Memory B cell (primary cell): Measurements from ENCODE around the gene ADCK1.
A peak's percentile ranks its signal among the peaks of the same experiment; 100 is the strongest.
"Not testable (repeated sequence)": the region's sequence is repeated elsewhere in the genome, so short reads cannot be mapped to it uniquely, and the experiment has no call there.

Source experiments
- ATAC-seq: fragments of 150-1000 bp; cut with Tn5 transposase; 2 replicates; pipeline ENCODE4 v1.10.0; 2021; ENCODE audit warnings: low read depth, mild to moderate bottlenecking, moderate library complexity
- DNase-seq, 2 donors: peaks; one replicate each; pipeline ENCODE4 v3.0.0; 2022; ENCODE audit warnings: low spot score in 2 of 2
- H3K27ac Mint-ChIP-seq: one replicate; pipeline ENCODE4 v1.8.0; 2022; ENCODE audit warnings: mild to moderate bottlenecking, moderate library complexity, mixed read lengths
- H3K27me3 Mint-ChIP-seq: one replicate; pipeline ENCODE4 v1.8.0; 2022; ENCODE audit warnings: mixed read lengths
- H3K36me3 Mint-ChIP-seq: one replicate; pipeline ENCODE4 v1.8.0; 2022; ENCODE audit warnings: mild to moderate bottlenecking, mixed read lengths
- H3K4me1 Mint-ChIP-seq: one replicate; pipeline ENCODE4 v1.8.0; 2022; ENCODE audit warnings: mixed read lengths
- H3K4me3 Mint-ChIP-seq: one replicate; pipeline ENCODE4 v1.8.0; 2022; ENCODE audit warnings: mild to moderate bottlenecking, moderate library complexity, mixed read lengths
- H3K9me3 Mint-ChIP-seq: one replicate; pipeline ENCODE4 v1.8.0; 2022; ENCODE audit warnings: mixed read lengths

Gene ADCK1

DNA sequence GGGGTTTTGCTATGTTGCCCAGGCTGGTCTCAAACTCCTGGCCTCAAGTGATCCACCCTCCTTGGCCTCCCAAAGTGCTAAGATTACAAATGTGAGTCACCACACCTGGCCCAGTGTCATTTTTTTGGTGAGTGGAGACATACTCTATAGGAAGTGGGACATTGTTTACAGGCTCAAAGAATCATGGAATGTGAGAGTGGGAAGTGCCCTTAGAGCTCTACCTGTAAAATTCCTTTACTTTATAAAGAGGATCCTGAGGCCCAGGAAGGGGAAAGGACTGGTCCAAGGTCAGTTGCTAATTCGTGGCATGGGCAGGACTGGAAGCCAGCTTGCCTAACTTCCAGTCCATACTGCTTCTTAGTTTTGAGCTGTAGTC, 8.7 kb upstream of the ADCK1 start:
- no peaks in the 10 kb centered on the region for H3K4me1 Mint-ChIP-seq
- H3K9me3 Mint-ChIP-seq: no peaks in the 10 kb centered on the region
- no peaks in the 10 kb centered on the region for H3K36me3 Mint-ChIP-seq
- H3K27ac Mint-ChIP-seq: no peak overlapping the region
- DNase-seq (no peak), ATAC-seq (no peak)
- H3K27me3 Mint-ChIP-seq: peaks cover 6% of the 10 kb centered on the region
- no peak overlapping the region for H3K4me3 Mint-ChIP-seq

GRCh38 chr14:77793255-77793654, 6.7 kb upstream of the ADCK1 start:
- H3K27ac Mint-ChIP-seq, H3K4me1 Mint-ChIP-seq, H3K9me3 Mint-ChIP-seq, H3K36me3 Mint-ChIP-seq, H3K27me3 Mint-ChIP-seq, ATAC-seq, H3K4me3 Mint-ChIP-seq, DNase-seq: not testable (repeated sequence)

GRCh38 chr14:77794357-77794756, 5.6 kb upstream of the ADCK1 start:
- ATAC-seq (no peak), DNase-seq (no peak)
- H3K4me3 Mint-ChIP-seq: no peak overlapping the region
- H3K27me3 Mint-ChIP-seq: peaks cover 6% of the 10 kb centered on the region
- H3K9me3 Mint-ChIP-seq: no peaks in the 10 kb centered on the region
- no peaks in the 10 kb centered on the region for H3K4me1 Mint-ChIP-seq
- H3K36me3 Mint-ChIP-seq: no peaks in the 10 kb centered on the region
- H3K27ac Mint-ChIP-seq: no peak overlapping the region

- not testable (repeated sequence) for DNase-seq, H3K4me1 Mint-ChIP-seq, H3K9me3 Mint-ChIP-seq, H3K27me3 Mint-ChIP-seq, H3K36me3 Mint-ChIP-seq, ATAC-seq
- Mint-ChIP-seq H3K4me3 (peak overlapping the region; percentile 87), H3K27ac (peak overlapping the region; percentile 89)
These were observed 453 bp upstream of the ADCK1 start for GRCh38 chr14:77799456-77799855.

- ATAC-seq (no peak), DNase-seq (no peak)
- no peaks in the 10 kb centered on the region for H3K27me3 Mint-ChIP-seq
- peak overlapping the region; percentile 89 for H3K27ac Mint-ChIP-seq
- peak overlapping the region; percentile 87 for H3K4me3 Mint-ChIP-seq
- H3K9me3 Mint-ChIP-seq: no peaks in the 10 kb centered on the region
- no peaks in the 10 kb centered on the region for H3K36me3 Mint-ChIP-seq
- peaks cover 7% of the 10 kb centered on the region for H3K4me1 Mint-ChIP-seq
These were observed 905 bp downstream of the ADCK1 start for GRCh38 chr14:77800814-77801213.

- H3K27me3 Mint-ChIP-seq: no peaks in the 10 kb centered on the region
- peaks cover 9% of the 10 kb centered on the region for H3K4me1 Mint-ChIP-seq
- H3K4me3 Mint-ChIP-seq: no peak overlapping the region
- H3K36me3 Mint-ChIP-seq: no peaks in the 10 kb centered on the region
- DNase-seq (no peak), ATAC-seq (no peak)
- no peak overlapping the region for H3K27ac Mint-ChIP-seq
- H3K9me3 Mint-ChIP-seq: no peaks in the 10 kb centered on the region
These were observed 4.7 kb downstream of the ADCK1 start for GRCh38 chr14:77804592-77804991.

DNA sequence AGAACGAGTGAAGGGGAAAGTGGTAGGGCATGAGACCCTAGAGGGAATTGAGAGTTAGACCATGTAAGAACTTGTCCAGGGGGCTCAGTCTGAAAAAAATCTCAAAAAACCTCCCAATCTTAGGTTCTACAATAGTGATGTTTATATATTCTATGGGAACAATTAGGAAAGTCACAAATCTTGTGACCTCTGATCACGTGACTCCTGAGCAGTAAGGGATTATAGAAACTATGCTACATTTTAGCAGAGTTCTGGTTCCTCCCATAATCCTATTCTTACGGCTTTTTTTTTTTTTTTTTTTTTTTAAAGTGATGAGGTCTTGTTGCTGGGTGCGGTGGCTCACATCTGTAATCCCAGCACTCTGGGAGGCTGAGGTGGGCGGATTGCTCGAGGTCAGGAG, 5.8 kb downstream of the ADCK1 start:
- no peak for DNase-seq
- ATAC-seq: no peak
- Mint-ChIP-seq H3K4me3 (no peak overlapping the region), H3K36me3 (no peaks in the 10 kb centered on the region), H3K27me3 (no peaks in the 10 kb centered on the region), H3K27ac (no peak overlapping the region), H3K9me3 (no peaks in the 10 kb centered on the region), H3K4me1 (peaks cover 4% of the 10 kb centered on the region)

DNA sequence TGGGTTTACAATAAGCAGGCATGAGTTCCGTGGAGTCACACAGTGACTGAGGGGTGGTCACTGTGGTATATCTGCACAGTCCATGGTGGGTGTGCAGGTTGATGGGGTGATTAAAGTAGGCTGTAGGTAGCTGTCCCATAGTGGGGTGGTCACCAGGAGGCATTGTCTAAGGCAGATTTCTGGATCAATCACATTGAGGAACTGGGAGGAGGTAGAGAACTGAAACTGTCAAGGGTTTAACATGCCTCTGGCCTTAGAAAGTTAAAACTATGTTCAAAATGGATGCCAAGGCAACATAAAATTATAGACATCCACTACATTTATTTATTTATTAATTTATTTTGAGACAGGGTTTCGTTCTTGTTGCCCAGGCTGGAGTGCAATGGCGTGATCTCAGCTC, 8.3 kb downstream of the ADCK1 start:
- H3K9me3 Mint-ChIP-seq: no peaks in the 10 kb centered on the region
- H3K4me3 Mint-ChIP-seq: no peak overlapping the region
- H3K4me1 Mint-ChIP-seq: peaks cover 4% of the 10 kb centered on the region
- DNase-seq: no peak
- H3K27me3 Mint-ChIP-seq: no peaks in the 10 kb centered on the region
- no peak for ATAC-seq
- H3K27ac Mint-ChIP-seq: no peak overlapping the region
- no peaks in the 10 kb centered on the region for H3K36me3 Mint-ChIP-seq

- no peak for ATAC-seq
- no peaks in the 10 kb centered on the region for H3K36me3 Mint-ChIP-seq
- no peaks in the 10 kb centered on the region for H3K27me3 Mint-ChIP-seq
- H3K9me3 Mint-ChIP-seq: no peaks in the 10 kb centered on the region
- DNase-seq: no peak
- no peak overlapping the region for H3K4me3 Mint-ChIP-seq
- no peak overlapping the region for H3K27ac Mint-ChIP-seq
- peaks cover 4% of the 10 kb centered on the region for H3K4me1 Mint-ChIP-seq
These were observed 9.1 kb downstream of the ADCK1 start for GRCh38 chr14:77809011-77809410.

DNA sequence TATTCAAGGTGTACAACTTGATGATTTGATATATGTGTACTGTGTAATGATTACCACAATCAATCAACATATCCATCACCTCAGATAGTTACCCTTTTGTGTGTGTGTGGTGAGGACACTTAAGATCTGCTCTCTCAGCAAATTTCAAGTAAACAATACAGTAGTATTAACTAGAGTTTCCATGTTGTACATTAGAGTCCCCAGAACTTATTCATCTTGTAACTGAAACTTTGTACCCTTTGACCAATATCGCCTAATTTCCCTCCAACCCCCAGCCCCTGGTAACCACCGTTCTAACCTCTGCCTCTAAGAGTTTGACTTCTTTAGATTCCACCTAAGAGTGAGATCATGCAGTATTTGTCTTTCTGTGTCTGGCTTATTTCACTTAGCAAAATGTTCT, 12.1 kb downstream of the ADCK1 start:
- peaks cover 2% of the 10 kb centered on the region for H3K4me1 Mint-ChIP-seq
- no peak for ATAC-seq

GRCh38 chr14:77812682-77813081, 12.8 kb downstream of the ADCK1 start:
- H3K36me3 Mint-ChIP-seq, H3K27ac Mint-ChIP-seq: not testable (repeated sequence)

More for the DNA sequence above, 12.1 kb downstream of the ADCK1 start:
- no peaks in the 10 kb centered on the region for H3K36me3 Mint-ChIP-seq
- no peak for DNase-seq
- H3K4me3 Mint-ChIP-seq: no peak overlapping the region
- no peaks in the 10 kb centered on the region for H3K9me3 Mint-ChIP-seq
- no peak overlapping the region for H3K27ac Mint-ChIP-seq
- no peaks in the 10 kb centered on the region for H3K27me3 Mint-ChIP-seq

GRCh38 chr14:77822307-77822706, 22.4 kb downstream of the ADCK1 start:
- H3K27ac Mint-ChIP-seq: no peak overlapping the region
- no peak for ATAC-seq
- H3K4me1 Mint-ChIP-seq: no peaks in the 10 kb centered on the region
- no peaks in the 10 kb centered on the region for H3K9me3 Mint-ChIP-seq
- DNase-seq: no peak
- no peaks in the 10 kb centered on the region for H3K27me3 Mint-ChIP-seq
- no peak overlapping the region for H3K4me3 Mint-ChIP-seq
- peaks cover 24% of the 10 kb centered on the region for H3K36me3 Mint-ChIP-seq

More at GRCh38 chr14:77812682-77813081, 12.8 kb downstream of the ADCK1 start:
- DNase-seq, H3K4me1 Mint-ChIP-seq, H3K4me3 Mint-ChIP-seq, H3K9me3 Mint-ChIP-seq, ATAC-seq, H3K27me3 Mint-ChIP-seq: not testable (repeated sequence)

- H3K27me3 Mint-ChIP-seq: no peaks in the 10 kb centered on the region
- H3K27ac Mint-ChIP-seq: no peak overlapping the region
These were observed 22.8 kb downstream of the ADCK1 start for GRCh38 chr14:77822741-77823140.

DNA sequence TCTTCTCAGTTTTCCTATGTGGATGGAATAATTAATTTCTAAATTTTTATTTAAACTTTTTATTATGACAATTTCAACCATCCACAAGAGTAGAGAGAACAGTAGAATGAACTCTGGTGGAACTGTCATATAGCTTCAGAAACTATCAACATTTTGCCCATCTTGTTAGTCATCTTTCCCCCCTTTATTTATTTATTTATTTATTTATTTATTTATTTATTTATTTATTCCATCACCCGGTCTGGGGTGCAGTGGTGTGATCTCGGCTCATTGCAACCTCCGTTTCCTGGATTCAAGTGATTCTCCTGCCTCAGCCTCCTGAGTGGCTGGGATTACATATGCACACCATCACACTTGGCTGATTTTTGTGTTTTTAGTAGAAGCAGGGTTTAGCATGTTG, 23.5 kb downstream of the ADCK1 start:
- no peak overlapping the region for H3K4me3 Mint-ChIP-seq
- H3K4me1 Mint-ChIP-seq: no peaks in the 10 kb centered on the region
- H3K27ac Mint-ChIP-seq: no peak overlapping the region
- DNase-seq: no peak
- H3K36me3 Mint-ChIP-seq: peaks cover 24% of the 10 kb centered on the region
- no peaks in the 10 kb centered on the region for H3K27me3 Mint-ChIP-seq
- H3K9me3 Mint-ChIP-seq: no peaks in the 10 kb centered on the region
- ATAC-seq: no peak

More at GRCh38 chr14:77822741-77823140, 22.8 kb downstream of the ADCK1 start:
- no peak for DNase-seq
- Mint-ChIP-seq H3K9me3 (no peaks in the 10 kb centered on the region), H3K36me3 (peaks cover 24% of the 10 kb centered on the region), H3K4me3 (no peak overlapping the region), H3K4me1 (no peaks in the 10 kb centered on the region)
- ATAC-seq: no peak

- Mint-ChIP-seq H3K36me3 (peaks cover 28% of the 10 kb centered on the region), H3K27me3 (no peaks in the 10 kb centered on the region), H3K4me3 (no peak overlapping the region), H3K4me1 (no peaks in the 10 kb centered on the region), H3K9me3 (no peaks in the 10 kb centered on the region), H3K27ac (no peak overlapping the region)
- DNase-seq (no peak), ATAC-seq (no peak)
These were observed 26.1 kb downstream of the ADCK1 start for GRCh38 chr14:77825895-77826519.
